Stimulated activated CD8-positive, alpha-beta memory T cell treated with anti-CD3 and anti-CD28 coated beads, Interleukin-4, amount 100 ng/mL, for 4 hours (primary cell): Measurements from ENCODE around the gene EXTL1.

ENCODE experiments used
- DNase-seq, 2 donors: peaks; one replicate each; pipeline ENCODE4 v3.0.0-alpha.2; 2020; ENCODE audit warnings: low read depth in 2 of 2, low spot score in 1 of 2

Gene EXTL1

DNA sequence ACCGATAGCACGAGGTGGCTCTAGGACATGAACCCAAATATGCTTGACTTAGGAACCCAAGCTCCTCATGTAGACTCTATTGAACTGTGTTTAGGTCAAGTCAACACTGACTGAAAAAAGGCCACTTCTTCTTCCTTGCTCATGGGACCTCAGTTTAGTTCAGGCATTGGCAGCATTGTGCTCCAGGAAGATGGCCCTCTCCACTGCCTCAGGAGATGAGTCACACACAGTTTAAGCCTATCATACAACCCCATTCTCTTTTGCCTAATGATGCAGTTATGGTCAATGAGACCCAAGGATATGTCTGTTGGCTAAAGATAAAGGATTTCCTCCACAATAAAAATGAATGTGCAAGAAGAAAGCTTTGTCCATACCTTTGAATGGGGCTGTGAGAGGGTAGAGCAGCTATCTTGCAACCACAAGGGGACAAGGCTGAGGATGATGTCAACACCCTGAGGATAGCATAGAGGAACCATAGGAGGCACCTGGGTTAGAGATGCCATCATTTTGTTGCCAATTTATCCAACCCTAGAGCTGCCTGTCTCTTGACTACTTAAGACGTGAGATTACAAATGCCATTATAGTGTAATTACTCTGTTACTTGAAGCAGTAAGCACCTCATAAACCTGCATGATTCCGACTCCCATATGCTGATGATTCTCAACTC lies 48.9 kb downstream of the EXTL1 start:
- DNase-seq = no peak

DNA sequence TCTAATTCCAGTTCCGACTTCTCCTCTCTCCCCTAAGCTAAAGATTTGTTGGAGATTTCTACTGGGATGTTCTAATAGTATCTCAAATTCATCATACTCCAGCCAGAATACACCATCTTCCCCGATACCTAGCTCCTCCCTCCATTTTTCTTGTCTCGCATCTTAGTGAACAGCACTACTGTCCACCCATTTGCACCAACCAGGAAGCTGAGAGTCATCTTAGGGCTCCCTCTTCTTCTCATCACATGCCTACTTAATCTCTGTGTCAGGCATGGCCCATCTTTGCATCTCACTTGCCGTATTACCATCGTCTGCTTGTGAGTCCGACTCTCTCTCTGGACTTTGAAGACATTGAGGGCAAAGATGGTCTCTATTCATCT lies 49.4 kb downstream of the EXTL1 start:
- DNase-seq = no peak

DNA sequence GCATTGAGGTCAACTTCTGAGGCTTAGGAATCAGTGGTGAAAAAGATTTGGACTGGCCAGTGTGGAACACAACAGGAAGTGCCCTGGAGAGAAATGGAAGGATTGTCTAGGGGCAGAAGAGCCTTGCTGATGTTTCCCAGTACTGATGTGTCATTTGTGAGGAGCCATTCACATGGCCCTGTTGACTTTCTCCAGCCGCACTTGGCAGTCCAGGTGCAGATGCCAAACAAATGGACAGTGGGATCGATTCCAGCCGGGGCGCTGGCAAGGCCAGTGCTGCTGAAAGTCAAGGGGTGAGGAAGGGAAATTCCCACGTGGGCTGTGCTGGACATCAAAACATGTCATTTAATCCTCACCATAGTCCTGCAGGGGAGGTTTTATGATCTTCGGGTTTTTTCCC lies 50.7 kb downstream of the EXTL1 start:
- no peak for DNase-seq

DNA sequence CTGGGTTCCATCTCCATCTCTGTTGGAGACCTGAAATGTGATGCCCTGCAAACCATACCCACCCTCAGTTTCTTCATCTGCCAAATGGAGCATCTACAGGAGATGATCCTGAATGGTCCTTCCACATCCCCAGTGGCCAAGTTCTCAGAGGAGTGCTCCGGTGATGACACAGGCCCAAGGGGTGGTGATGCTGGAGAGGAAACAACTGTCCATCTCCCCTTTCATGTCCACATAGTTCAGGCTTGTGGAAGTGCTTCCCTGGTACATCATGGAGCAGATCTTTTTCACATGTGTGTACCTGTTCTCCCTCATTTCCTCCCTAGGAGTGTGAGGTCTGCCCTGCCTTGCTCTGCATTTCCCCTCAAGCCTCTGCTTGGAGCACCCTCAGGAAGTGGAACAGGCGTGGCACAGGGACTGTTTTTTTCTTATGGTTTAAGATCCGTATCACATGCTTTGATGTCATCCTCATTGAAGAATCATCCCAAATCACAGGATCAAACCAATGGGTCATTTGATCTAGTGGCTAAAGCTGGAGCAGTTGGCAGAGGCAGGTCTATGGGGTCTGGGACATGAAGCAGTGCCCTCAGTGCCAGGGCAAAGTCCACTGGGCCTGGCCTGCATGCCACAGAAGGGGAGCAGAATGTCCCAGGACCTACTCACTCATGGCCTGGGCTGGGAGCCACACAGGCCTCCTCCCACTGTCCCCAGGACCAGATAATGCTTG lies 54.0 kb downstream of the EXTL1 start:
- DNase-seq = no peak

GRCh38 chr1:26077524-26077923 lies 55.9 kb downstream of the EXTL1 start:
- DNase-seq = no peak

DNA sequence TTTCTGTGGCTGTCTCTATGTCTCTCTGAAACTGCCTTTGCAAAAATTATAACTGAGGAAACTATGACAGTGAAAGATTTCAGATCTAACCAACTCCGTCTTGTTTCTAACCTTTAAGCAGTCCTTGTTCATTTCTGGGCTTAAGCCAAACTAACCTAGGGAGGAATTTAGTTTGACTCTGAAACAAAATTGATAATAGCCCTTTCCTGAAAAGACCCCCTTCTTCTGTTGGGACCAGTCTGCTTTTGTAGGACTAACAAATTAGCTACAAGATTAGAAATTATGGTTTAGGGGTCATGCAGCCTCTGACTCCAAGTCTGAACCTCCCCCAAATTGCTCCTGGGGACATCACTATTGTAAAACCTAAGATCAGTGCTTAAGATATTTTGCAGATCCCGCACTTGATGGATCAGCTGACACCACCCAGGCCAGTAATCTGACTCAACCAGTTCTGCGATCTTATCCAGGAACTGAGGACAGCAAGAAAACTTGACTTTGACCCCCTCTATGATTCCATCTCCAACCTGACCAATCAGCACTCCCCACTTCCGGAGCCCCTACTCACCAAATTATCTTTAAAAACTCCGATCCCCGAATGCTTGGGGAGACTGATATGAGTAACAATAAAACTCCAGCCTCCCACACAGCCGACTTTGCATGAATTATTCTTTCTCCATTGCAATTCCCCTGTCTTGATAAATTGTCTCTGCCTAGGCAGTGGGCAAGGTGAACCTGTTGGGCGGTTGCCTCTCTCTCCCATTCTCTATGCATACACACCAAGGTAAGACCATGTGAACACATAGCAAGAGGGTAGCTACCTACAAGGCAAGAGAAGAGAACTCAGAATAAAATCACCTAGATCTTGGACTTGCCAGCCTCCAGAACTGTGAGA lies 57.0 kb downstream of the EXTL1 start:
- no peak for DNase-seq

DNA sequence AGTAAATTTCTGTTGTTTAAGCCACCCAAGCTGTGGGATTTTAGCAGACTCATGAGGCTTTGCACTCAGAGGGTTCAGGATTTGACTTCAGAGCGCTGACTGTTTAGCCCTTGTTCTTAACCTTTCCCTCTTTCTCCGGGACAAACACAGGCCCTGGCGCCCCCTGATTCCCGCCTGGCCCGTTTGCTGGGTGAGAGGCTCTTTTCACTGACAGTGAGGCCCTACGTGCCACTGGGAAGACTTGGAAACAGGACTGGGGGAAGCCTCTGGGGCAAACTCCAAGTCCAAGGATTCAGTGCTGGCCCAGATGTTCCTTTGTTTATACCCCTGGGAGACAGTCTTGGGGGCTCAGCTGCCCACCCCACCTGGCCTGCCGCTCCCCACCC lies 57.6 kb downstream of the EXTL1 start:
- no peak for DNase-seq

GRCh38 chr1:26079960-26080814 lies 58.6 kb downstream of the EXTL1 start:
- DNase-seq = no peak

DNA sequence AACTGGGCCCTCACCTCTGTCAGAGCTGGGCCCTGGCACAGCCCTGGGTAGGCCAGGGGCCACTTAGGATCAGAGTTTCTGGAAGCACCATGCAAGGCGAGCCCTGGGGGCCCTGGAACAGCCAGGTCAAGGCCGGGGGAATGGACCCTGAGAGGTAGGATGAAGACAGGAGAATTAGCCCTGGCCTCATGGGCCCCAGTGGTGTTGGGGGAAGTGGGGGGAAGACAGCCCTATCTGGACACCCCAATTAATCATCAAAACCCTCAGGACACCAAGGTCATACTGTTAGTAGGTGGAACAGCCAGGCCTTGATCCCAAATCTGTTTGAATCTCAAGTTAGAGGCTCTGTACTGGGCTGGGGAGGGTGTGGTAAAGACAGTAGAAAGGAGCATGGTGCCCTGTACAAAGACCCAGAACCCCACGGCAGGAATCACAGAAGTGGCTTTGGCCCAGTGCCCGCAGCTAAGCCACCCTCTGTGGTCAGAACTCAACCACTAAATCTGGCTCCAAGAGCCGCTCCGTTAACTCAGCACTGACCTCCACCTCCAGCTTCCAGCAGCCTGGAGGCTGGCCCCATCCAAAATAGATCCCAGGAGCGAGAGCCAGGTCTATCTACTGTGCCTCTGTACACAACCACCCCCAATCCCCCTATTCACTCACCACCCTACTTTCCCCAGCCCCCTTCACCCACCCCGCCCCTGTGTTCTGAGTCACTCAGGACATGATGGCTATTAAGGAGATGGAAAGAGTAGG lies 59.9 kb downstream of the EXTL1 start:
- DNase-seq = no peak

GRCh38 chr1:26082020-26082350 lies 60.4 kb downstream of the EXTL1 start:
- DNase-seq = no peak

DNA sequence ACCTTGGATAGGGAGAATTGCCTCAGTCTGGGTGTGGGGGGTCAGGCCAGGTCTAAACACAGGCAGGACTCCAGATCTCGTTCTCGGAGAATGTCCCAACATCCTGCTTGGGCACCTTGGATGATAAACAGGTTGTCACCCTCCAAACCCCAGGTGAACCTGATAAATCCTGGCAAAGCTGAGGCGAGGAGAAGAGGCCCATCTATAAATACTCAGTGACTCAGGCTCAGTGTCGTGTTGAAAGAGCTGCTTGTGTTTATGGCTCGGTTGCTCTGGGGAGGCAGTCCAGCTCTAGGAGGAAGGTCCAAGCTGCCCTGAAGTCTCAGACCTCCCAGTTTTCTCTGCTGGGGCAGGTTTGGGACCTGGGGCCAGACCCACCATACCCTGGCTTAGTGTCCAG lies 61.6 kb downstream of the EXTL1 start:
- no peak for DNase-seq

DNA sequence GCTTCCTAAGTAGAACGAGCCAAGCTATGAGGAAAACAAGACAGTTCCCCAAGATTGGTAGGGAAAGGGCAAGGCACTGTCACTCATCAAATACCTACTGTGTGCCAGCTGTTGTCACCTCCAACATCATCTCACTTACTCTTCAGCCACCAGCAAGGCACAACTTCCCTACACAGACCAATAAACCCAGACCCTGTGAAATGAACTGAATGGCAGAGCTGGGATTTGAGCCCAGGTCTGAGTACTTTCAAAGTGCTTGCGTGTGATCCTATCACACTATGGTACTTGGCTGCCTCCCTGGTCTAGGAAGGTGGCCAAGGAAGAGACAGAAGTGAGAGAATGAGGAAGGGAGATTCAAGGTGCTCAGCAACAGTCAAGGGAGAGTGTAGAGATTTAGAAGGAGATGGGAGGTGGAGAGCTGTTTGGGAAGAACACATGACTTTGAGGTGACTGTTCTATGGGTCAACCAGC lies 62.6 kb downstream of the EXTL1 start:
- no peak for DNase-seq

GRCh38 chr1:26084844-26085243 lies 63.3 kb downstream of the EXTL1 start:
- DNase-seq = no peak
